Measurements from ENCODE around the gene CTRL.

- TF ChIP-seq POLR2A (IDR thresholded peaks at IDR 0.05; ENCODE audit: low read depth, low read length) = peak; percentile 76; the same call in 1 of the 2 replicates
- TF ChIP-seq POLR2AphosphoS5 (IDR thresholded peaks at IDR 0.05; ENCODE audit: low read depth, low read length) = 0 out of 2 replicates have a peak, but pooled peaks have one; percentile 27
Observed at GRCh38 chr16:67892899-67893742, 38.5 kb downstream of the CTRL start, which contains the start of gene PSKH1.

Data from GM12892 (cell line).